Gastroesophageal sphincter (tissue), 4 donors: ENCODE data around the gene NET1. TPM values are rescaled to one million over a fixed set of nuclear protein-coding genes. Genes with fewer than 3 reads are reported as not detected.
A peak's percentile ranks its signal among the peaks of the same experiment; 100 is the strongest.

ENCODE experiments used
- ATAC-seq: fragments of 150-250 bp; one replicate; pipeline ENCODE4 v1.9.1; 2016; ENCODE audit warnings: mild to moderate bottlenecking, moderate library complexity
- H3K27ac ChIP-seq, 4 donors: fragments of 200-600 bp; sonication (generic) in 3 of 4; 1 replicate in 3 of 4; 2 replicates in 1 of 4; pipeline ENCODE4 v1.5.1; 2016 to 2019
- H3K27me3 ChIP-seq: fragments of 200-600 bp; sonication (generic); one replicate; pipeline ENCODE4 v1.5.1; 2019
- H3K36me3 ChIP-seq, 2 donors: fragments of 200-600 bp; sonication (generic); one replicate each; pipeline ENCODE4 v1.5.1; 2019; ENCODE audit warnings: control low read depth in 1 of 2
- H3K4me1 ChIP-seq, 3 donors: fragments of 200-600 bp; sonication (generic); 1 replicate in 2 of 3; 2 replicates in 1 of 3; pipeline ENCODE4 v1.5.1; 2016 to 2019; ENCODE audit warnings: control low read depth in 2 of 3
- H3K4me3 ChIP-seq, 2 donors: fragments of 200-600 bp; sonication (generic); one replicate each; pipeline ENCODE4 v1.5.1; 2019; ENCODE audit warnings: mild to moderate bottlenecking in 1 of 2, moderate library complexity in 1 of 2
- H3K9me3 ChIP-seq, 3 donors: fragments of 200-600 bp; sonication (generic); one replicate each; pipeline ENCODE4 v1.5.1; 2017 to 2019; ENCODE audit warnings: control low read depth in 2 of 3
- CTCF ChIP-seq, 4 experiments: fragments of 200-600 bp in 2 of 4; fragments of 450-650 bp in 2 of 4; sonication (generic) in 1 of 4; IDR thresholded peaks; one replicate each; pipeline ENCODE4 v1.5.1; 2017 to 2019; ENCODE audit warnings: antibody characterized with exemption in 4 of 4, mild to moderate bottlenecking in 2 of 4, moderate library complexity in 2 of 4
- EP300 ChIP-seq: sonication (generic); formaldehyde crosslinking; IDR thresholded peaks from one replicate; pipeline ENCODE4 v1.6.1; 2017; ENCODE audit warnings: antibody characterized with exemption, mild to moderate bottlenecking
- POLR2A ChIP-seq, 2 donors: fragments of 450-650 bp; IDR thresholded peaks; one replicate each; pipeline ENCODE4 v1.6.1; 2017; ENCODE audit warnings: antibody characterized with exemption in 2 of 2, mild to moderate bottlenecking in 2 of 2, moderate library complexity in 1 of 2
- POLR2AphosphoS5 ChIP-seq: sonication (generic); formaldehyde crosslinking; IDR thresholded peaks from one replicate; pipeline ENCODE4 v1.6.1; 2017; ENCODE audit warnings: antibody characterized with exemption
- WGBS, 2 donors: methylation state at CpG; one replicate each; pipeline ENCODE4 v1.1.5; 2018; ENCODE audit warnings: low coverage in 1 of 2; 5-methylcytosine and 5-hydroxymethylcytosine counted together
- total RNA-seq, 4 donors: library from RNA; depleted of rRNA; stranded (reverse); fragments of >200 nt; gene quantifications; one replicate each; pipeline ENCODE4 v1.1.0, GENCODE V29; 2016

Gene NET1
- total RNA-seq, 4 donors from 2014 or later = 288 to 401 (median 343) TPM

GRCh38 chr10:5465976-5466450, 53.7 kb downstream of the NET1 start:
- H3K4me1 ChIP-seq = peaks cover 0 to 45% (median 9%) of the 10 kb centered on the region in 3 donors
- no peak overlapping the region for H3K4me3 ChIP-seq
- TF ChIP-seq CTCF (IDR thresholded peaks at IDR 0.05) (no peak), POLR2A (IDR thresholded peaks at IDR 0.05) (no peak), EP300 (no peak), POLR2AphosphoS5 (no peak)
- no peaks in the 10 kb centered on the region for H3K27me3 ChIP-seq
- H3K36me3 ChIP-seq = no peaks in the 10 kb centered on the region
- peaks cover 0 to 11% (median 0%) of the 10 kb centered on the region in 3 donors for H3K9me3 ChIP-seq
- WGBS, 2 donors = 67 to 71% methylated on average over 3 to 5 of the region's 12 CpGs
- no peak for ATAC-seq
- H3K27ac ChIP-seq = peak overlapping the region in 3 of 4 donors; percentile 53 to 76 (median 75)

GRCh38 chr10:5466451-5467206, 54.3 kb downstream of the NET1 start:
- no peak for TF ChIP-seq POLR2AphosphoS5
- no peak for TF ChIP-seq POLR2A (IDR thresholded peaks at IDR 0.05)
- no peak for TF ChIP-seq EP300
- Histone ChIP-seq H3K9me3 (peaks cover 0 to 11% (median 0%) of the 10 kb centered on the region in 3 donors), H3K4me3 (no peak overlapping the region), H3K36me3 (no peaks in the 10 kb centered on the region), H3K4me1 (peaks cover 0 to 39% (median 9%) of the 10 kb centered on the region in 3 donors), H3K27me3 (no peaks in the 10 kb centered on the region), H3K27ac (peak overlapping the region in 3 of 4 donors; percentile 53 to 76 (median 75))
- ATAC-seq = peak; percentile 55
- WGBS, 2 donors = 46 to 73% methylated on average over 6 to 10 of the region's 18 CpGs

- Histone ChIP-seq H3K27me3 (no peaks in the 10 kb centered on the region), H3K36me3 (no peaks in the 10 kb centered on the region), H3K9me3 (peaks cover 0 to 11% (median 0%) of the 10 kb centered on the region in 3 donors), H3K27ac (peak overlapping the region in 3 of 4 donors; percentile 53 to 76 (median 75)), H3K4me1 (peaks cover 0 to 34% (median 9%) of the 10 kb centered on the region in 3 donors), H3K4me3 (no peak overlapping the region)
- no peak for ATAC-seq
- WGBS, 2 donors = 50 to 61% methylated on average over 7 to 8 of the region's 8 CpGs
- TF ChIP-seq POLR2AphosphoS5 = no peak
- no peak for TF ChIP-seq POLR2A (IDR thresholded peaks at IDR 0.05)
- no peak for TF ChIP-seq EP300
- TF ChIP-seq CTCF (IDR thresholded peaks at IDR 0.05) = no peak
Measured at GRCh38 chr10:5467207-5467535, 54.8 kb downstream of the NET1 start.

GRCh38 chr10:5467634-5468255, 55.4 kb downstream of the NET1 start:
- H3K27ac ChIP-seq = peak overlapping the region in 2 of 4 donors; percentile 53 to 76
- no peaks in the 10 kb centered on the region for H3K36me3 ChIP-seq
- 90 to 92% methylated on average over 3 to 4 of the region's 6 CpGs for WGBS, 2 donors
- peaks cover 0 to 11% (median 0%) of the 10 kb centered on the region in 3 donors for H3K9me3 ChIP-seq
- no peaks in the 10 kb centered on the region for H3K27me3 ChIP-seq
- peaks cover 0 to 29% (median 9%) of the 10 kb centered on the region in 3 donors for H3K4me1 ChIP-seq
- no peak overlapping the region for H3K4me3 ChIP-seq
- no peak for ATAC-seq
- no peak for TF ChIP-seq CTCF (IDR thresholded peaks at IDR 0.05)
- no peak for TF ChIP-seq EP300
- no peak for TF ChIP-seq POLR2A (IDR thresholded peaks at IDR 0.05)
- TF ChIP-seq POLR2AphosphoS5 = no peak

GRCh38 chr10:5468262-5469106, 56.1 kb downstream of the NET1 start:
- Histone ChIP-seq H3K27me3 (no peaks in the 10 kb centered on the region), H3K27ac (no peak overlapping the region), H3K9me3 (peaks cover 0 to 11% (median 0%) of the 10 kb centered on the region in 3 donors), H3K4me1 (peaks cover 0 to 29% (median 9%) of the 10 kb centered on the region in 3 donors), H3K4me3 (no peak overlapping the region), H3K36me3 (no peaks in the 10 kb centered on the region)
- ATAC-seq = peak; percentile 18
- WGBS, 2 donors = 73 to 74% methylated on average over 3 to 6 of the region's 8 CpGs
- no peak for TF ChIP-seq POLR2AphosphoS5
- no peak for TF ChIP-seq CTCF (IDR thresholded peaks at IDR 0.05)
- TF ChIP-seq EP300 = no peak
- no peak for TF ChIP-seq POLR2A (IDR thresholded peaks at IDR 0.05)
